Endothelial cell (in vitro differentiated cells): Measurements from ENCODE around the gene GPR27. TPM values are rescaled to one million over a fixed set of nuclear protein-coding genes. Genes with fewer than 3 reads are reported as not detected.
A peak's percentile ranks its signal among the peaks of the same experiment; 100 is the strongest.

Experiments used
- DNase-seq: peaks from one replicate; pipeline ENCODE4 v3.0.0; 2021; ENCODE audit warnings: low spot score
- H3K27ac Mint-ChIP-seq: one replicate; pipeline ENCODE4 v1.8.0; 2021; ENCODE audit warnings: mixed read lengths, inconsistent platforms; ENCODE audit not compliant: unreplicated experiment
- H3K27me3 Mint-ChIP-seq: one replicate; pipeline ENCODE4 v1.8.0; 2021; ENCODE audit warnings: mild to moderate bottlenecking, moderate library complexity, mixed read lengths, inconsistent platforms; ENCODE audit not compliant: unreplicated experiment
- H3K36me3 Mint-ChIP-seq: one replicate; pipeline ENCODE4 v1.8.0; 2021; ENCODE audit warnings: mild to moderate bottlenecking, low read depth, mixed read lengths, inconsistent platforms; ENCODE audit not compliant: unreplicated experiment
- H3K4me1 Mint-ChIP-seq: one replicate; pipeline ENCODE4 v1.8.0; 2021; ENCODE audit warnings: mild to moderate bottlenecking, mixed read lengths, inconsistent platforms; ENCODE audit not compliant: unreplicated experiment
- H3K4me3 Mint-ChIP-seq: one replicate; pipeline ENCODE4 v1.8.0; 2021; ENCODE audit warnings: mild to moderate bottlenecking, mixed read lengths, inconsistent platforms; ENCODE audit not compliant: unreplicated experiment
- H3K9me3 Mint-ChIP-seq: one replicate; pipeline ENCODE4 v1.8.0; 2021; ENCODE audit warnings: mixed read lengths, inconsistent platforms; ENCODE audit not compliant: unreplicated experiment
- long read RNA-seq: library from polyadenylated mRNA; unstranded; transcript quantifications from one replicate; pipeline ENCODE4 v2.0.0, GENCODE V29; 2020; ENCODE audit not compliant: unreplicated experiment
- total RNA-seq: library from RNA; stranded (reverse); fragmentation: NEBNext Ultra II Directional; extraction: Animal tissue kit (Norgen Biotek cat#: 25700); gene quantifications from one replicate; pipeline ENCODE4 v1.2.1, GENCODE V29; 2021; ENCODE audit not compliant: unreplicated experiment
- TF ChIP-seq, protein P1 (sequence below): fragments of 200-600 bp; sonication (generic); IDR thresholded peaks from one replicate; pipeline ENCODE4 v1.5.0; 2021; ENCODE audit warnings: antibody characterized with exemption; ENCODE audit not compliant: unreplicated experiment

GPR27 gene, protein sequence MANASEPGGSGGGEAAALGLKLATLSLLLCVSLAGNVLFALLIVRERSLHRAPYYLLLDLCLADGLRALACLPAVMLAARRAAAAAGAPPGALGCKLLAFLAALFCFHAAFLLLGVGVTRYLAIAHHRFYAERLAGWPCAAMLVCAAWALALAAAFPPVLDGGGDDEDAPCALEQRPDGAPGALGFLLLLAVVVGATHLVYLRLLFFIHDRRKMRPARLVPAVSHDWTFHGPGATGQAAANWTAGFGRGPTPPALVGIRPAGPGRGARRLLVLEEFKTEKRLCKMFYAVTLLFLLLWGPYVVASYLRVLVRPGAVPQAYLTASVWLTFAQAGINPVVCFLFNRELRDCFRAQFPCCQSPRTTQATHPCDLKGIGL
- total RNA-seq = 0.80 TPM
- long read RNA-seq = 0 reads

DNA sequence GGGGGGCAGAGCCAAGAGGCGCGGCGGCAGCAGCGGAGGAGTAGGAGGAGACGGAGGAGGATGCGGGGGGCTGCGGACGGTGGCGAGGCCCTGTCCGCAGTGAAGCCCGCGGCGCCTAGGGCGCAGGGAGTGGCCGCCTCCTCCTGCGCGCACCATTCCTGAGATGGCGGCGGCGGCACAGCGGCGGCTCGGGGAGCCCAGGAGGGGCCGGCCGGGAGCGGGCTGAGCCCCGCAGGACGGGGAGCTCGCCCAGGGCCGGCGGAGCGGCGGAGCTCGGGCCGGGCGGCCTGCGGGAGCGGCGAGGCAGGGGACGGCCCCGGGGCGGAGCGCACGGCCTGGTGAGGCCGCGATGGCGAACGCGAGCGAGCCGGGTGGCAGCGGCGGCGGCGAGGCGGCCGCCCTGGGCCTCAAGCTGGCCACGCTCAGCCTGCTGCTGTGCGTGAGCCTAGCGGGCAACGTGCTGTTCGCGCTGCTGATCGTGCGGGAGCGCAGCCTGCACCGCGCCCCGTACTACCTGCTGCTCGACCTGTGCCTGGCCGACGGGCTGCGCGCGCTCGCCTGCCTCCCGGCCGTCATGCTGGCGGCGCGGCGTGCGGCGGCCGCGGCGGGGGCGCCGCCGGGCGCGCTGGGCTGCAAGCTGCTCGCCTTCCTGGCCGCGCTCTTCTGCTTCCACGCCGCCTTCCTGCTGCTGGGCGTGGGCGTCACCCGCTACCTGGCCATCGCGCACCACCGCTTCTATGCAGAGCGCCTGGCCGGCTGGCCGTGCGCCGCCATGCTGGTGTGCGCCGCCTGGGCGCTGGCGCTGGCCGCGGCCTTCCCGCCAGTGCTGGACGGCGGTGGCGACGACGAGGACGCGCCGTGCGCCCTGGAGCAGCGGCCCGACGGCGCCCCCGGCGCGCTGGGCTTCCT is at the start of gene GPR27:
GPR27 (plus strand) TSS at position 155 of the 909 bp plus-strand sequence; CDS start at position 350, 195 bp downstream.
- H3K27me3 Mint-ChIP-seq = peaks cover 21% of the 10 kb centered on the region

DNA sequence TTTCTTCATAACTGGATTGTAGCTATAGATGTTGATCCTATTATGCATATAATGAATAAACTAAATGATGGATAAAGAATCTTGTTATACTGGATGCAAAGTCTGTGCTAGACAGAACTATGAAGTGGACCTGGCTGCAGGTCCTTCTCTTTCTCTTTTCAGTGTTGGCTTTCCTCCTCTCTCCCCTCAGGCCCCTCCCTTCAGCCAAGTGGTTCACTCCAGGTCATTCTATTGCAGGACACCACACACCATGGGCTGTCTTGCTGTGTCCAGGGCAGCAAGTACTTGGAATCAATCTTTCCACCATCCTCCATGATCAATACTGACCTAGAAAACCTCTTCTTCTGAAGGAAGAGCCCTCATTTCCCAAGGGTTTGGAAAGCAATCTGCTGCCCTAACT is 48.7 kb upstream of the GPR27 start:
- Mint-ChIP-seq H3K9me3 (no peaks in the 10 kb centered on the region), H3K4me3 (no peak overlapping the region), H3K27ac (no peak overlapping the region), H3K36me3 (no peaks in the 10 kb centered on the region), H3K4me1 (peaks cover 2% of the 10 kb centered on the region), H3K27me3 (no peaks in the 10 kb centered on the region)
- TF ChIP-seq, protein P1, sequence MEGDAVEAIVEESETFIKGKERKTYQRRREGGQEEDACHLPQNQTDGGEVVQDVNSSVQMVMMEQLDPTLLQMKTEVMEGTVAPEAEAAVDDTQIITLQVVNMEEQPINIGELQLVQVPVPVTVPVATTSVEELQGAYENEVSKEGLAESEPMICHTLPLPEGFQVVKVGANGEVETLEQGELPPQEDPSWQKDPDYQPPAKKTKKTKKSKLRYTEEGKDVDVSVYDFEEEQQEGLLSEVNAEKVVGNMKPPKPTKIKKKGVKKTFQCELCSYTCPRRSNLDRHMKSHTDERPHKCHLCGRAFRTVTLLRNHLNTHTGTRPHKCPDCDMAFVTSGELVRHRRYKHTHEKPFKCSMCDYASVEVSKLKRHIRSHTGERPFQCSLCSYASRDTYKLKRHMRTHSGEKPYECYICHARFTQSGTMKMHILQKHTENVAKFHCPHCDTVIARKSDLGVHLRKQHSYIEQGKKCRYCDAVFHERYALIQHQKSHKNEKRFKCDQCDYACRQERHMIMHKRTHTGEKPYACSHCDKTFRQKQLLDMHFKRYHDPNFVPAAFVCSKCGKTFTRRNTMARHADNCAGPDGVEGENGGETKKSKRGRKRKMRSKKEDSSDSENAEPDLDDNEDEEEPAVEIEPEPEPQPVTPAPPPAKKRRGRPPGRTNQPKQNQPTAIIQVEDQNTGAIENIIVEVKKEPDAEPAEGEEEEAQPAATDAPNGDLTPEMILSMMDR = no peak
- no peak for DNase-seq

More for the DNA sequence above, at the start of gene GPR27:
- Mint-ChIP-seq H3K4me3 (peak within 1 kb of the TSS; percentile 79), H3K4me1 (peaks cover 3% of the 10 kb centered on the region), H3K36me3 (peaks cover 16% of the 10 kb centered on the region), H3K27ac (no peak within 1 kb of the TSS), H3K9me3 (no peaks in the 10 kb centered on the region)
- TF ChIP-seq, protein P1 = no peak
- DNase-seq = peak; percentile 33

DNA sequence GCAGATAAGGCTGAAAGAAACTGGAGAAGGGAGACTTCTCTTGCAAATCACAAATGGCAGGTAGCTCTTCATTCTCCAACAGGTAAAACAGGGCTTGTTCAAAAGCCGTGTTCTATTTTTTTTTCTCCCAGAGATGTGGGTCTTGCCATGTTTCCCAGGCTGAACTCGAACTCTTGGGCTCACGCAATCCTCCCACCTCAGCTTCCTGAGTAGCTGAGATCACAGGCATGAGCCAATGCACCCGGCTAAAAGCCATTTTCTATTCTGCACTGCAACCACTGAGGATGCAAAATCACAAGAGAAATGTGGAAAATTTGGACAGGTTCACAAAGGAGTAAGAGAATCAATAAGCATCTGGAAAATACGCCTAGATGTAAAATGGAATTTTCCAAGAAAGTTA is 48.0 kb upstream of the GPR27 start:
- Mint-ChIP-seq H3K27me3 (no peaks in the 10 kb centered on the region), H3K4me3 (no peak overlapping the region), H3K36me3 (no peaks in the 10 kb centered on the region), H3K4me1 (peaks cover 2% of the 10 kb centered on the region), H3K27ac (peak overlapping the region; percentile 3), H3K9me3 (no peaks in the 10 kb centered on the region)
- TF ChIP-seq, protein P1 = no peak
- DNase-seq = no peak

DNA sequence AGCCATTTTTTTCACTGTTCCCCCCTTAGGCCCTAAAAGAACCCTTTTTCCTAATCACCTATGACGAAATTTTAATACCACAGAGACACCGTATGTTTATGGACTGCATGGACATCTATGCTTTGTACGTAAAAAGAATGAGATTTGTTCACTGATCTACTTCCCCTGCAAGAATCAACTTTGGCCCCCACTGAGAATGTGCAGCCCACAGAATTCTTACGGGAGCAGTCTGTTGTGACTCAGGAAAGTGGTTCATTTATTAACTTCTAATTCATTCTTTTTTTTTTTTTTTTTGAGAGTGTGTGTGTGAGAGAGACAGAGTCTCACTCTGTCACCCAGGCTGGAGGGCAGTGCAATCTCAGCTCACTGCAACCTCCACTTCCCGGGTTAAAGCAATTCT is 46.1 kb upstream of the GPR27 start:
- TF ChIP-seq, protein P1 = no peak
- H3K9me3 Mint-ChIP-seq = no peaks in the 10 kb centered on the region
- H3K27ac Mint-ChIP-seq = no peak overlapping the region
- no peaks in the 10 kb centered on the region for H3K36me3 Mint-ChIP-seq
- no peaks in the 10 kb centered on the region for H3K4me1 Mint-ChIP-seq
- no peak overlapping the region for H3K4me3 Mint-ChIP-seq
- no peaks in the 10 kb centered on the region for H3K27me3 Mint-ChIP-seq
- no peak for DNase-seq
